Fibroblast of upper back skin (primary cell): ENCODE results near the gene NME2.
"Not testable (repeated sequence)": the region's sequence is repeated elsewhere in the genome, so short reads cannot be mapped to it uniquely, and the experiment has no call there.

Experiments
- DNase-seq: peaks from one replicate; pipeline ENCODE4 v3.0.0-alpha.2; 2013

Gene NME2

DNA sequence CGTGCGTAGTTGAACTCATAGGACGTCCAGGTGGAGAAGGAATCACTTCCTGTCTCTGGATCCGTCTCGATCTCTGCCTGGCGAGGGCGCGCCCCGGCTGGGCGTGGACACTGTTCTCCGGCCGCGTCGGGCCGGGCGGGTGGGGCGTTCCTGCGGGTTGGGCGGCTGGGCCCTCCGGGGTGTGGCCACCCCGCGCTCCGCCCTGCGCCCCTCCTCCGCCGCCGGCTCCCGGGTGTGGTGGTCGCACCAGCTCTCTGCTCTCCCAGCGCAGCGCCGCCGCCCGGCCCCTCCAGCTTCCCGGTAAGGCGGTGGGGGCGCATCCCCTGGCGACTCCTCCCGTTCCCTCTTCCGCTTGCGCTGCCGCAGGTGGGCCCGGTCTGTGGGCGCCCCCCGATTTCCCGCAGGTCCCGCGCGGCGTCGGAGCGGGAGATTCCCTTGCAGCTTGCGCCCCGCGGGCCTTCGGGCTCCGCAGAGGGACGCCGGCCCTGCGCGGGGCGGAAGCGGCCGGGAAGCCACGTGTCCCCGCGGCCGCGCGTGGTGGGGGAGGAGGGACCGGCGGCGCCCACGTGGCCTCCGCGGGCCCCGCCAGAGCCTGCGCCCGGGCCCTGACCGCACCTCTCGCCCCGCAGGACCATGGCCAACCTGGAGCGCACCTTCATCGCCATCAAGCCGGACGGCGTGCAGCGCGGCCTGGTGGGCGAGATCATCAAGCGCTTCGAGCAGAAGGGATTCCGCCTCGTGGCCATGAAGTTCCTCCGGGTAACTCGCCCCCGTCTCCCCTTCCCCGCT is at the start of gene NME2:
Gene NME2, plus strand, starts transcription at position 214 of the 789 bp plus-strand sequence. Its CDS starts 420 bp downstream, at position 634.
- peak; percentile 84 for DNase-seq

DNA sequence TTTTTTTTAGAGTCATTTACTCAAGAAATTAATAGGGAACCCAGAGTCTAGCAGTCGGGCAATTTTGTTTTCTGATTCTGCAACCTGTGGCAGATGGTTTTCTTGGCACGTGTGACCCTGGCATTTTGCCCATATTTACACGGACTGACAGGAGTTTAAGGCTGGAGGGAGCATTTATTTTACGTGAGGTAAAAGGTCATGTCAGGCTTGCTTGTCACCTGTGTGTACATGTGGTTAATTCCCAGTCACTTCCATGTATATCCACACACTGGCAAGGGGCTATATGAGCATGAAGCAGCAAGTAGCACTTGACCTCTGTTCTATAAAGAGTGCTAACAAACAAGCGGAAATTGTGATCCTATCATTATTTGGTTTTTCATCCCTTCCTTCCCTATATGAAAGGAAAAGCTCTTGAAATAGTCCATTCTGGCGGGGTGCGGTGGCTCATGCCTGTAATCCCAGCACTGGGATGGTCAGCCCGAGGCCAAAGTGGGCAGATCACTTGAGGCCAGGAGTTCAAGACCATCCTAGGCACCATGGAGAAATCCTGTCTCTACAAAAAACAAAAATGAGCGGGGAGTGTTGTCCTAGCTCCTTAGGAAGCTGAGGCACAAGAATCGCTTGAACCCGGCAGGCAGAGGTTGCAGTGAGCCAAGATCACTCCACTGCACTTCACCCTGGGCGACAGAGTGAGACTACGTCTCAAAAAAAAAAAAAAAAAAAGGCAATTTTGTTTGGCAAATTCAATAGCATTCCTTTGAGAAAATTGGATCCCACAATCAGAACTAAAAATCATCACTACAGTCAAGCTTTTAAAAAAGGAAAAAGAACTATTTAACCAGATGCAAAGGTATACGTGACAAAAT is 47.6 kb upstream of the NME2 start:
- DNase-seq = no peak

DNA sequence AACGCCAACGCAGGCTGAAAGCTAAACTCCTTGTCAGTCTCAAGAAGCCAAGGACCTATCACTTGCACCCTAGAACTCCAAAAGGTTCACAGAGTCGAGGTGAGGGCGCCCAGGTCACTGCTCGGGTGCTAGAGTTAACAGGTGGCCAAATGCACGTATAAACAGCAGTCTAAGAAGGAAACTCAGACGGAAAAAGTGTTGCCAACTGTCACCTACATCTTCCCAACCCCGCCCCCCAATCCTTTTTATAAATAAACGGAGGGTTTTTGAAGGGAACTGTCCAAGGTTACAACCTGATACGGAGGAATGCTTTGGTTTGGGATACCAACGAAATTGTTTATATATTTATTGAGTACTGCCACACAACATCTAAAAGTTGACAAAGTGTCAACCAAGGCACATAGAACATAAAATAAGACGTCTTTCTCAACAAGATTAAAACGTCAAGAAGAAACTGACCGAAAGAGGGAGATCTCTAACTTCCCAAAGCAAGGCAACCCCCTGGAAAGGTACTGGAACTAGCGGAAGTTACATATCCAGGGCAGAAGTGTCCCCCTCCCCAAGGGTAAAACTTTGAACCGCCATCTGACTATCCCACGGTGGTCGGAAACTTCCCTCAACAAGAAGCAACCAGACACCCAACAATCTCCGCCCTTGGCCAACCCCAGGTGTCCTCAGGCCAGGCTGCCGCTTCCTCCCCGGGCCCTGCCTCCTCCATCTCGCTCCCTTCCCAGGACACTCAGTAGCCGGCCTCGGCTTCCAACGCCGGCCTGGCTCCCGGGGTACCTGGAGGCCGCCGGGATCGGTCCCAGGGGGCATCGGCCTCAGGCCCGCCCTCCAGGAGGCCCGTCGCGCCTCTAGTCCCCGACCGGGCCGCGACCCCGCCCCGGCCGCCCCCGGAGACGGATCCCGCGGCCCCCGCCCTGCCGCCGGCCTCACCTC is 46.5 kb upstream of the NME2 start:
- peak; percentile 40 for DNase-seq

DNA sequence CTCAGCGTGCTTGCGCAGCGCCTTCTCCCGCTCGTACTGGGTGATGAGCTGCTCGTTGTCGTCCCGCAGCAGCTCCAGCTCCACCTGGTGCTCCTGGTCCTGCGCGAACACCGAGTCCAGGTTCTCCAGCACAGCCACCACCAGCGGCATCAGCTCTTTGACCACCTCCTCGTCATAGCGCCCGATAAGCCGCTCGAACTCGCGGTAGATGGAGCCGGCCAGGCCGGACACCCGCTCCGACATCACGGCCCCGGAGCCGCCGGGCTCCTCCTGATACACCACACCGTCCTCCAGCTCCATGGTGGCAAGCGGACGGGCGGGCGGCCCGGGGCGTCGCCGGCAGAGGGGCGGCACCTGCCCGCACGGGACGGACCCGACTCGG is 45.9 kb upstream of the NME2 start:
- DNase-seq = no peak

DNA sequence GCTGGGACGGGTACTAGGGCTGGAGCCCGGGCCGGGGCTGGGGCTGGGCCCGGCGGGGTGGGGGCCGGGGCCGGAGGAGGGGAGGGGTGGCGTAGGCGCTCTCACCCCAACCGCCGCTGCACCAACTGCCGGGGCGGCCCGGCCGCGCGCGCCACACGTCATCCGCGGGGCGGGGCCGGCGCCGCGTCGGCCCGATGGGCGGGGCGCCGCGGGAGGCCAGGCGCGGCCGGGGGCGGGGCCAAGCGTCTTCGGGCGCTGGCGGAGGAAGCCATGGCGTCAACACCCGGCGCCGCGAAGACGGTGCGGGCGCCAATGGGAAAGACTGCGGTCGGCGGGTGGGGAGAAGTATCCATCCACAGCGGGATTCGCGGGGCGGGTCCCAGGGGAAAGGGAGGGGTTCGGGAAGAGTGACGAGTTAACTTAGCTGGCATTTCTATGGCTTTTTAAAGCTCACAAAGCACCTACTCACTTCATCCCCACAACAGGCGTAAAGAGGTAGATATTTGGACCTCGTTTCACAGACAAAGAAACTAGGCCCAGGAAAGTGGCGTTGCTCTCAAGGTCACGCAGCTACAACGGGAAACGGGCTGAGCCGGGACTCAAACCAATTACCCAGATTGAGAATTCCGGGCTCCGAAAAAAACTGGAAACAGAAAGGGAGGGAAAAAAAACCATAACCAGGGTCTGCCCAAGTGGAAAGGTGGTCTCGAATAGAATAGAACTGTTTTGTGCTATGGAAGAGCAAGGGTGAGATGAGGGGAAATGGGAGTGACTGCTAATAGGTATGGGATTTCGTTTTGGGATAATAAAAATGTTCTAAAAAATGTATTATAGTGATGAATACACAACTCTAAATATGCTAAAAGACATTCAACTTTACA is 45.2 kb upstream of the NME2 start, which contains the start of gene SPAG9:
Gene SPAG9, minus strand, starts transcription at position 130 of the 881 bp plus-strand sequence. CDS start 212 bp downstream, outside the sequence.
- DNase-seq = peak; percentile 97

DNA sequence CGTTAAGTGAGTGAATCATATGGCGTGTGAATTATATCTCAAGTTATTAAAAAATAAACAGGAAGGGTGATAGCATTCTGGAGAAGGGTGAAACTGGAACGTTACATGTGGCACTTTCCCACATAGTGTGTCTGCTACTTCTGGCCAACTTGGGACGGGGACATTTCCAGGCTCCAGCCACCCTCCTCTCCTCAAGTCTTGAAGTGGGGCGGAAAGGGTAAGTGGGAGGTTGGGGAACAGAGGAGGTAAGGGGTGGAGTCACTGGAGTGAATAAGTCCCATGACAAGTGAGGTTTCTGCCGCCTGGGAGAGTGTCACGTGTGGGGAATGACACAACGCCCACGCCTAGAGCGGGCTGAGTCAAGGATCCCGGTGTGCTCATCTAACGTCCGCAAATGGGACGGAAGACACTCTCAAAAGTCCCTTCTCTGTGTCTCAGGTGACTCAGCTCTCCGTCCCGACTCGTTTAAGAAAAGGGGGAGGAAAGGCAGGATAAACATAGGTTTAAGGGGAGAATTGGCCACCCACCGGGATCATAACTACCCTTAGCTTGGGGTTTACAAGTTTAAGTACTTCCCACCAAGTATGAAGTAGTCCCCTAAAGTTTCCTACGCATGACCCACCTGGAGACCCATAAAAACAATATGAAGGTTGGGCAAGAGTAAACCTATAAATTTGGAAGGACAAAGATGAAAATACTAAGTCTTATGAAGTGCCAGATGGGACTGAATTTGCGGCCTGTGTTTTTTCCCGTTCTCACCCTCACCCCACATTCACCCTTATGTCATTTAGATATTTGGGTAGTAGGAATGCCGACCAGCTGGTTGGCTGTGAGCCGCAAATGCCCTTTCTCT is 44.4 kb upstream of the NME2 start:
- DNase-seq = peak; percentile 85

DNA sequence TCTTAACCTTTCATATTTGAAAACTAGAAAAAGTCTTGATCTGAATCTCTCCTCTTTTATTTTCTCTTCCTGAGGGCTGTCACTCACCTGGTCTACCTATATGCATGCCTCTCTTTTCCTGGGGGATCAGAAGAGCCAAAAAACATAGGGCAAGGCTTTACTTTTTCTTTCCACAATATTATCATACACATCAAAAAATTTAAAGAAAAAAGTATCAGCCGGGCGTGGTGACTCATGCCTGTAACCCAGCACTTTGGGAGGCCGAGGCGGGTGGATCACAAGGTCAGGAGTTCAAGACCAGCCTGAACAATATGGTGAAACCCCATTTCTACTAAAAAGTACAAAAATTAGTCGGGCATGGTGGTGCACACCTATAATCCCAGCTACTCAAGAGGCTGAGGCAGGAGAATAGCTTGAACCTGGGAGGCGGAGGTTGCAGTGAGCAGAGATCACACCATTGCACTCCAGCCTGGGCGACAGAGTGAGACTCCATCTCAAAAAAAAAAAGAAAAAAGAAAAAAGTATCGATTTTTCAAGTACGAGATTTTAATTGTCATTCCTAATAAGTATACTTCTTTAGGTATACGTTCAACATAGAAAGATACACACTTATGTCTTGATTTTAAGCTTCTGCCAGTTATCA is 43.6 kb upstream of the NME2 start:
- not testable (repeated sequence) for DNase-seq

DNA sequence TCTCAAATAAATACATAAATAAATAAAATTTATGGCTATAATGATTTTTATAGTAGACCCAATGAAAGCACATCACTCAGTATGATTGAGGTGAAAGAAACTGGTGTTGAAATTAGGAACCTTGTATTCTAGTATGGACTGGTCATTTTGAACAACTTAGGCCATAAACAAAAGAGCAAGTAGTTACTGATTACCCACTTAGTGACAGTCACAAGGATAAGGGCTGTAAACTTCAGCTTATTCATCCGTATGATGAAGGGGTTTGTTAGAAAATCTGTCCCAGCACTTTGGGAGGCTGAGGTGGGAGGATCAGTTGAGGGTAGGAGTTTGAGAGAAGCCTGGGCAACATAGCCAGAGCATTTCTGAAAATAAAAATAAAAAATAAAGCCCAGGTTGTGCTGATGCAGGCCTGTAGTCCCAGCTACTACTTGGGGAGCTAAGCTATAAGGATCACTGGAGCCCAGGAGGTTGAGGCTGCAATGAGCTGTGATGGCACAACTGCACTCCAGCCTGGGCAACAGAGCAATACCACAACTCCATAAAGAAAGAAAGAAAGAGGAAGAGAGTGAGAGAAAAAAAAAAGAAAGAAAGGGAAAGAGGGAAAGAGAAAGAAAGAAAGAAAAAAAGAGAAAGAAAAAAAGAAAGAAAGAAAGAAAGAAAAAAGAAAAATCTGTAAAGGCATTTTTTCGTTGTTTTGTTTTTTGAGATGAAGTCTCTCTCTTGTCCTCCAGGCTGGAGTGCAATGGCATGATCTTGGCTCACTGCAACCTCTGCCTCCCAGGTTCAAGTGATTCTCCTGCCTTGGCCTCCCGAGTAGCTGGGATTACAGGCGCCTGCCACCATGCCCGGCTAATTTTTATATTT is 41.3 kb upstream of the NME2 start:
- DNase-seq = no peak

DNA sequence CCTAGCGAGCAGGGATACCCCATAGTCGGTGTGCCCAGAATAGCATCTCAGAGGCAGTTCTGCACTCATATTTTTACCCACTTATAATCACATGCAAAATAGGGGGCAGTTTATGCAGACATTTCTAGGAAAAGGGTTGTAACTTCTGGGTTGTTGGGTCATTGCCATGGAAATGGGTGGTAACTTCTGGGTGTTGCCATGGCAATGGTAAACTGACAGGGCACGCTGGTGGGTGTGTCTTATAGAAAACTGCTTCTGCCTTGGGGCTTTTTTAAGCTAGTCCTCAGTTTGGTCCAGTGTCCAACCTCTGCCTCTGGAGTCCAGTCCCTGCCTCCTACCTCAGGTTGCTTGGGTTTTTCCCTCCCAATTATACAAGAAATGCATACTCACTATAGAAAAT is 38.1 kb upstream of the NME2 start:
- DNase-seq = no peak

DNA sequence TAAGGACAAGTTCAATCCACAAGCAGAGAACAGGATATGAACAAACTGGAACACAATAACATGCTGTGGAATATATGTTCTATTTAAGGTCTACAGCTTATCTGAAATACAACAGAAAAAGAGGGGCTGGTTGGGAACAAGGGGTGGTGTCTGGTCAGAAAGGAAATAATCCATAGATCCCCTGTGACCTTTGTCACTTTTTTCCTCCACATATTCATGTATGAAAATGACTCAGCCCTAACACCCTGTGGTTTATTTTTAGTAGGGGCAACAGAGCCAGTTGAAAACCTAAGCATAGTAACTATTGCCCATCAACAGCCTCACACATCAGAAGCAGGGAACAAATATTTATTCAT is 33.3 kb upstream of the NME2 start:
- DNase-seq = no peak

DNA sequence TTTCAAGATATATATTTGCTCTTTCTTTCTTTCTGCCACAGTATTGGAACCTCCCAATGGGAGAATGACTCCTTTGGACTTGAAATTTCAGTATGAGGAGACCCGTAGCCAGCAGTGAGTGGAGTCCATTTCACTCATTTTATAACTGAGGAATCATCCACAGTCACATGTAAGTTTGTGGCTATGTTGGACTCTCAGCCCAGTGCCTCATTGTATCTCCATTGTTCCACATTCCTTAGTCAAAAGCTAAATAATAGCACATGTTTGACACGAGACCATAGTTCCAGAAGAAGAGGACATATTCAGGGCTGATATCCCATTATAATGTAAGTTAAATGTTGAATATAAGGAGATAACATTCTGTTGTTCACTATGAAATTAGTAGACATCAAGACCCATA is 32.8 kb upstream of the NME2 start:
- DNase-seq = no peak

DNA sequence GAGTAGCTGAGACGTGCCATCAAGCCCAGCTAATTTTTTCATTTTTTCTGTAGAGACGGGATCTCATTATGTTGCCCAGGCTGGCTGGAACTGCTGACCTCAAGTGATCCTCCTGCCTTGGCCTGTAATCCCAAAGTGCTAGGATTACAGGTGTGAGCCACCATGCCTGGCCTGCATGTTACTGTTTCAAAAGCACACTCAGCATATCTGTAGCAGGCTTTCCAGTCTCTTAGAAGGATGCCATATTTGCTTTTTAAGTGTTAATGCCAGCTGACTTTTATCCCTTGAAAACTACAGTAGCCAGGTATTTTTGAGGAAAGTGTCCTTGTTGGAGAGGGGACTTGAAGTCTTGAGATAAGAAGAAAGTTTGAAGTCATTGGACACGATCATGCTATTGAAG is 30.3 kb upstream of the NME2 start:
- DNase-seq = no peak

DNA sequence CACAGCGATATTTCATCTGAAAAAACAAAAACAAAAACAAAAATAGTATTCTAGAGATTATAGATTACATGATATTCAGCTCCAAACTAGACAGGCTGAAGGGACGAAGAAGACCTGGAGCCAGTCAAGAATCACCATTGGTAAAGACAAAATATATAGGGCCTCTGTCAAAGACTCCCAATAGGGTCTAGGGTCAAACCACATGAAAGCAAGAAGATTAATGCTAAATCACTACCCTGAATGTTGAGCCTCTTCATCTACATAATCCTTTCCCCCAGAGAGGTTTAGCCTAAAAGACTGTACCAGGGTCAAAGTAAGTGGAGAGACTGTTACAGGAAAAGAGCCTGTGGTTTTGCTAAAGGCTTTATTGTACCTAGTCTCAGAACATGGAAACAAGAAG is 23.6 kb upstream of the NME2 start:
- no peak for DNase-seq

DNA sequence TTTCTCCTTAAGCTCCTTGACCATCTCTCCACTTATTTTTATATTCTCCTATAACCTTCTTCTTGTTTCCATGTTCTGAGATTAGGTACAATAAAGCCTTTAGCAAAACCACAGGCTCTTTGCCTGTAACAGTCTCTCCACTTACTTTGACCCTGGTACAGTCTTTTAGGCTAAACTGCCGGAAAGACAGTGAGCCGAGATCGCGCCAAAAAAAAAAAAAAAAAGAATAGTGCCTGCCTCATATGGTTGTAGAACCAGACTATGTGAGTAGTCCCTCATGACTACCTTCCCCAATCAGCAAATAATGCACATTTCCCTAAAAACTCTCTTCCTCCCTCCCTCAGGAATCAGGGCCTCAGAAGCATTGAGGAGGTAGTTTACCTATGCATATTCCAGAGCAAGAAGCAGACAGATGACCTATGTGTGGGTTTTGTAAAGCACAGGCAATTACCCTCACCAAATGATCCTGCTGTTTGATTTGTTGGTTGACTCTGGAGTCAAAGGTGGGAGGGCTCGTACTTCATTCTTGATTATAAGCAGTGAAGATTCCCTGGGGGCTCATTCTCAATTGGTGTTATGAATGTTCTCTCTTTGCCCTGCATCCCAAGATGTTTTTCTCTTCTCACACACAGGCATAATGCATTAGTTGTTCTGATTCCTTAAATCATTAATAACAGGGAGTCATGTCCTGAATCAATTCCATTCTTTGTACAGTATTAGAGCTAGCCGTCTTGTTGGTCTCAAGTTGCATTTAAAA is 21.8 kb upstream of the NME2 start:
- DNase-seq = no peak

DNA sequence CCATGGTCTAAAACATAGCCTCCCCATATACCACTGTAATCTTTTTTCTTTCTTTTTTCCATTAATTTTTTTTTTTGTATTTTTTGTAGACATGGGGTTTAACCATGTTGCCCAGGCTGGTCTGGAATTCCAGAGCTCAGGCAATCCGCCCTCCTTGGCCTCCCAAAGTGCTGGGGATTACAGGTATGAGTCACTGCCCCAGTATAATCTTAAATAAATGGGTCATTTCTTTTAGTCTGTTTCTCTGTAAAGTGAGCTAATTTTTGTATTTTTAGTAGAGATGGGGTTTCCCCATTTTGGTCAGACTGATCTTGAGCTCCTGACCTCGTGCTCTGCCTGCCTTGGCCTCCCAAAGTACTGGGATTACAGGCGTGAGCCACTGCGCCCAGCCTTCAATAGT is 18.6 kb upstream of the NME2 start:
- peak; percentile 31 for DNase-seq

DNA sequence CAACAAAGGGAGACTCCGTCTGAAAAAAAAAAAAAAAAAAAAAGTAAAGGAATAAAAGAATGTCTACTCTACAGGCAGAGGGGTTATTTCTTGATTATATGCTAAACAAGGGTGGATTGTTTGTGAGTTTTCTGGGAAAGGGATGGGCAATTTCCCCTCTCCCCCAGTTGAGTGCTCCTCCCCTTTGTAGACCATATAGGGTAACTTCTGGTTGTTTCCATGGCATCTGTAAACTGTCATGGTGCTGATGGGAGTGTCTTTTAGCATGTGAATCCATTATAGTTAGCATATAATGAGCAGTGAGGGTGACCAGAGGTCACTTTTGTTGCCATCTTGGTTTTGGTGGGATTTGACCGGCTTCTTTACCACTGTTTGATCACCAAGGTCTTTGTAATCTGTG is 17.0 kb upstream of the NME2 start:
- DNase-seq = no peak

DNA sequence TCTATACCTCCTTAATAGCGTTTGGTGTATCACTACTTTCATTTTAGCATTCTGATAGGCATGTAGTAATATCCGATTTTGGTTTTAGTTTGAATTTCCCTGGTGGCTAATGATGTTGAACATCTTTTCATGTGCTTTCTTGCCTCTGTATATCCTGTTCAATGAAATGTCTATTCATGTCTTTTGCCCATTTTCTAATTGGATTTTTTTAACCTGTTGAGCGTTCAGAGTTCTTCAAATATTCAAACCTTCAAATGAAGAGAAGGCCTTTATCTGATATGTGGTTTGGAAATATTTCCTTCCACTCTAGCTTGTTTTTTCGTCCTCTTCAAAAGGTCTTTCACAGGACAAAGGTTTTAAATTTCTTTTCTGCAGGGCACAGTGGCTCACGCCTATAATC is 15.3 kb upstream of the NME2 start:
- DNase-seq = no peak

DNA sequence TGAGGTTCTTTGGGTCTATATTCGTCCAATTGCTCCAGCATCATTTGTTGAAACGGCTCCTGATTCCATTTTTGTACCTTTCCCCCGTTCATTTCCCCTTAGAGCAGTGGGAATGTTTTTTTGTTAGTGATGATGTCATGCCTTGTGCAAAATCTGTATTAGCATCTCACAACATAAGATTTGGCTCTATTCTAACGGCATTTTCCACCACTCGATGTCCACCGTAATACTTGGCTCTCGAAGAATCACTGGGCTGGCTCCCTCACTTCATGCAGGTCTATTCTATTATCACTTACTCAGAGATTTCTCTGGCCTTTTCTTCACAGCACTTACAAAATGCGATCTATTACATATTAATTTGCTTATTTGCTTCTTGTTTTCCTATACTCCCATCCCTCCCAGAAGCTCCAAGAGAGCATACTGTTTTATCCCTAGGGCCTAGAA is 13.4 kb upstream of the NME2 start:
- peak; percentile 21 for DNase-seq
